Measurements from ENCODE around the gene HOXA3. TPM values are rescaled to one million over a fixed set of nuclear protein-coding genes. Genes with fewer than 3 reads are reported as not detected.

The HOXA3 gene
- total RNA-seq, 1 experiment from 2014 or later, result 50.5 TPM

DNA sequence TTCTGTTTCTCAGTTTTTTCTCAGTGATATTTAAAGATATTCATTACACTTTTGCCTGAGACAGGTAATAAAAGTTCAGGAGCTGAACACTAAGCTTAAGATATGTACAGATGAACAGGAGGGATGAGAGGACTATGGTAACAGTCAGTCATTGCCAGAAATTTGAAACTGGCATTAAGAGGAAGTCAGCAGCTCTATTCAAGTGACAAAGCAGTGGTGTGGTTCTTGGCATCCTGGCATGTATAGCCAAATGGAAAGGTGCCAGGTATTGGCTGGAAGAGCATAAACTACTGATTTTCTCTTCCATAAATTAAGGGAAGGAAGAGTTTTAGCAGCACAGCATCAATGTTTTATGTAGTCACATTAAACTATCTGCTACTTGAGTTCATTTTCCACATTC lies 79.3 kb downstream of the HOXA3 start:
- H3F3A ChIP-seq (ENCODE audit: insufficient read depth, low read depth), result peaks cover 24% of the 10 kb centered on the region
- H3K4me2 ChIP-seq, result peak overlapping the region; percentile 64
- H3K27me3 ChIP-seq (ENCODE audit: insufficient read depth, low read depth), result no peaks in the 10 kb centered on the region
- peak overlapping the region; percentile 61 for H3K27ac ChIP-seq
- H3K79me2 ChIP-seq (ENCODE audit: low read depth), result no peaks in the 10 kb centered on the region
- peak; percentile 26 to 77 for DNase-seq
- H3K9me2 ChIP-seq (ENCODE audit: insufficient read depth), result no peaks in the 10 kb centered on the region
- CTCF ChIA-PET, result no interaction called here
- H3K36me3 ChIP-seq (ENCODE audit: low read depth), result no peaks in the 10 kb centered on the region
- H2AFZ ChIP-seq, result no peak overlapping the region
- H4K20me1 ChIP-seq (ENCODE audit: insufficient read depth), result no peaks in the 10 kb centered on the region
- H3K9me3 ChIP-seq (ENCODE audit: insufficient read depth, low read depth), result peaks cover 5% of the 10 kb centered on the region; the same call in 1 of the 2 replicates
- POLR2A ChIA-PET (ENCODE audit: unreplicated experiment), result interaction anchor here (0.7 kb wide), 2 partner anchors 41 to 178 kb away, joined by 3 read pairs; no protein-coding TSS in a partner anchor
- H3K4me3 ChIP-seq, result no peak overlapping the region
- peaks cover 55% of the 10 kb centered on the region for H3K4me1 ChIP-seq (replicated peaks; ENCODE audit: insufficient read depth)
- intact Hi-C loops (cut with micrococcal nuclease; ENCODE audit: unreplicated experiment), result loop anchor here (2.0 kb wide), 1 partner anchor 40 kb away; no protein-coding TSS in a partner anchor
- no TSS peak for BruUV-seq (replicated peaks)
- TF ChIP-seq, protein P1, sequence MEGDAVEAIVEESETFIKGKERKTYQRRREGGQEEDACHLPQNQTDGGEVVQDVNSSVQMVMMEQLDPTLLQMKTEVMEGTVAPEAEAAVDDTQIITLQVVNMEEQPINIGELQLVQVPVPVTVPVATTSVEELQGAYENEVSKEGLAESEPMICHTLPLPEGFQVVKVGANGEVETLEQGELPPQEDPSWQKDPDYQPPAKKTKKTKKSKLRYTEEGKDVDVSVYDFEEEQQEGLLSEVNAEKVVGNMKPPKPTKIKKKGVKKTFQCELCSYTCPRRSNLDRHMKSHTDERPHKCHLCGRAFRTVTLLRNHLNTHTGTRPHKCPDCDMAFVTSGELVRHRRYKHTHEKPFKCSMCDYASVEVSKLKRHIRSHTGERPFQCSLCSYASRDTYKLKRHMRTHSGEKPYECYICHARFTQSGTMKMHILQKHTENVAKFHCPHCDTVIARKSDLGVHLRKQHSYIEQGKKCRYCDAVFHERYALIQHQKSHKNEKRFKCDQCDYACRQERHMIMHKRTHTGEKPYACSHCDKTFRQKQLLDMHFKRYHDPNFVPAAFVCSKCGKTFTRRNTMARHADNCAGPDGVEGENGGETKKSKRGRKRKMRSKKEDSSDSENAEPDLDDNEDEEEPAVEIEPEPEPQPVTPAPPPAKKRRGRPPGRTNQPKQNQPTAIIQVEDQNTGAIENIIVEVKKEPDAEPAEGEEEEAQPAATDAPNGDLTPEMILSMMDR (conservative IDR thresholded peaks at IDR 0.05), result no peak
- no peak for TF ChIP-seq EZH2 (IDR thresholded peaks at IDR 0.05; ENCODE audit: low read depth)

DNA sequence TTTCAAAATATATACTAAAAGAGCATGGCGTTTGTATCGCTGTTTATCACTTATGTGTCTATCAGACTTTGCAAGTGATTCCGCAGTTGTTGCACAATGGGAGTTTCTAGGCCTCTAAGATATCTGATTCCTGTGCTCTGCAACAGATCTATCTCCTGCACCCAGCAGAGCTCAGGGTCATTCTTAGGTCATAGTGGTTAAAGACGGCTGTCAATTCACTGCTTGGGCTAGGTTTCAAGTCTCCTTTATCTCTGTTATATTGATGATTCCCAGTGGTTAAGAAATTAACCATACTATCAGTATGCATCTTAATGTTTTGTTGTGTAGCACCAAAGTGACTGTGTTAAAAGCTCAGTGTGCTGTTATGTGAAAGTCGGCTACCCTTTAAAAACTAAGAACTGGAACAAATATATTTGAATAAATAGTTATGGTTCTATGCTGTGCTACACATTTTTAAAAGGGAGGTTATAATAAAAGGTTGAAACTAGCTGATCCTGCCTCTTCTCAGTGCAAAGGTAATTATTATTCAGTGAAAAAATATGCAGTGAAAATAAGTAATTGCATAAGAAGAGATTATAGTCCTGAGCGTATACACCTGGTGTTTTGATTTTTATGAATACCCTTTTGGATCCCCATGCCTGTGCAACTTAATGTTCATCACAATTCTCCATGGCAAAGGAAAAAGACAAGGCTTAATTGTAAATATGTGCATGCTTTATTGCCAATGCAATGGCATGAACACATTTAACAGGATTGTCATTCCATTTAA lies 80.6 kb downstream of the HOXA3 start:
- H2AFZ ChIP-seq, result no peak overlapping the region
- ChIA-PET CTCF (no interaction called here), POLR2A (ENCODE audit: unreplicated experiment) (interaction anchor here (0.6 to 0.7 kb wide), 3 partner anchors 29 to 42 kb away, joined by 3 to 5 read pairs (median 5); no protein-coding TSS in a partner anchor)
- peaks cover 5% of the 10 kb centered on the region; the same call in 1 of the 2 replicates for H3K9me3 ChIP-seq (ENCODE audit: insufficient read depth, low read depth)
- H3K27ac ChIP-seq, result peak overlapping the region; percentile 61
- no peaks in the 10 kb centered on the region for H3K79me2 ChIP-seq (ENCODE audit: low read depth)
- H3K4me1 ChIP-seq (replicated peaks; ENCODE audit: insufficient read depth), result peaks cover 63% of the 10 kb centered on the region
- no TSS peak for BruUV-seq (replicated peaks)
- TF ChIP-seq, protein P1 (conservative IDR thresholded peaks at IDR 0.05), result no peak
- no peak for TF ChIP-seq EZH2 (IDR thresholded peaks at IDR 0.05; ENCODE audit: low read depth)
- no peaks in the 10 kb centered on the region for H3K9me2 ChIP-seq (ENCODE audit: insufficient read depth)
- no peaks in the 10 kb centered on the region for H4K20me1 ChIP-seq (ENCODE audit: insufficient read depth)
- DNase-seq, result peak; percentile 37 to 90
- intact Hi-C loops (cut with micrococcal nuclease; ENCODE audit: unreplicated experiment), result loop anchor here (2.0 kb wide), 1 partner anchor 41 kb away; no protein-coding TSS in a partner anchor
- peak overlapping the region; percentile 6; the same call in 1 of the 2 replicates for H3K4me3 ChIP-seq
- no peaks in the 10 kb centered on the region for H3K27me3 ChIP-seq (ENCODE audit: insufficient read depth, low read depth)
- H3K36me3 ChIP-seq (ENCODE audit: low read depth), result no peaks in the 10 kb centered on the region
- peaks cover 22% of the 10 kb centered on the region for H3F3A ChIP-seq (ENCODE audit: insufficient read depth, low read depth)
- H3K4me2 ChIP-seq, result peak overlapping the region; percentile 64

DNA sequence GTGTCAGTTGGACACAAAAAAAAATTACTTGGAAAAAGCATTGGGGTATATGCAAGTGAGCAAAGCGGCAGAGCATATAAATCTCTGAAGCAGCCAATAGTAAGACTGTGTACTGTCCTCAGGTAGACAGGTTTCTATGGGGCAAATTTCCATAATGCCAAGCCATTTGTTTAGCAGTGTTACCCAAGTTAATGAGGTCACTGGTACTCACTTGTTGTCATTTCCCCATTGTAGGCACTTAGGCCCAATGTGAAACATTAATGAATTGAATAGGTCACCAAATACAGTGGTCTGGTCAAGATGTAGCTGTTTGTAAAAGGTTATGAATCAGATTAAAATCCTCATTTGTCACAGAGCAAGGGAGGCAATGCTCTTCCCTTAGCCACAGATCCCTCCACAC lies 84.1 kb downstream of the HOXA3 start:
- Histone ChIP-seq H3K9me2 (ENCODE audit: insufficient read depth) (no peaks in the 10 kb centered on the region), H2AFZ (no peak overlapping the region), H4K20me1 (ENCODE audit: insufficient read depth) (no peaks in the 10 kb centered on the region), H3F3A (ENCODE audit: insufficient read depth, low read depth) (peaks cover 41% of the 10 kb centered on the region), H3K4me2 (no peak overlapping the region), H3K79me2 (ENCODE audit: low read depth) (no peaks in the 10 kb centered on the region), H3K4me3 (no peak overlapping the region), H3K9me3 (ENCODE audit: insufficient read depth, low read depth) (no peaks in the 10 kb centered on the region), H3K4me1 (replicated peaks; ENCODE audit: insufficient read depth) (peaks cover 81% of the 10 kb centered on the region), H3K27me3 (ENCODE audit: insufficient read depth, low read depth) (no peaks in the 10 kb centered on the region), H3K36me3 (ENCODE audit: low read depth) (no peaks in the 10 kb centered on the region), H3K27ac (no peak overlapping the region)
- ChIA-PET CTCF (no interaction called here), POLR2A (ENCODE audit: unreplicated experiment) (no interaction called here)
- BruUV-seq (replicated peaks), result no TSS peak
- TF ChIP-seq, protein P1 (conservative IDR thresholded peaks at IDR 0.05), result no peak
- TF ChIP-seq EZH2 (IDR thresholded peaks at IDR 0.05; ENCODE audit: low read depth), result no peak
- intact Hi-C loops (cut with micrococcal nuclease; ENCODE audit: unreplicated experiment), result no loop called here
- no peak for DNase-seq
